Measurements from ENCODE around the gene ST8SIA5.

ST8SIA5 gene

GRCh38 chr18:46705521-46705920, 51.3 kb downstream of the ST8SIA5 start:
- DNase-seq (ENCODE audit: low spot score) = no peak

DNA sequence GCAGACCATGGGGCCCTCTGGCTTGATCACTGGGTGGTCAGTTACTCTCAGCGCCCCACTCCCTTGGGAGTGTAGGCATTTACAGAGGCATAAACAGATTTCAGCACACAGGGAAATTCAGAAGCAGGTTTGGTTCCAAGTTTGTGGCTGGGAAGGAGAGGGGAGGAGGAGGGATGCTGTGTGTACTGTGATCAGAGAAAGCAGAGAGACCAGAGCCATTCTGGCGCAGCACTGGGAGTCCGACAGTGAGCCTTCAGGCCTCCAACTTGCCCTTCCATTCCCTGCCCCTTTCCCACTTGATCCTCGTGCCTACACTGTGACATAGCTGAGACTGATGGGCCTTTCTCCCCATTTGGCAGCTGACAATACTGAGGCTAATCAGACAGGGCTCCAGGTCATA, 52.0 kb downstream of the ST8SIA5 start:
- DNase-seq (ENCODE audit: low spot score) = no peak

GRCh38 chr18:46704189-46704588, 52.7 kb downstream of the ST8SIA5 start:
- no peak for DNase-seq (ENCODE audit: low spot score)

DNA sequence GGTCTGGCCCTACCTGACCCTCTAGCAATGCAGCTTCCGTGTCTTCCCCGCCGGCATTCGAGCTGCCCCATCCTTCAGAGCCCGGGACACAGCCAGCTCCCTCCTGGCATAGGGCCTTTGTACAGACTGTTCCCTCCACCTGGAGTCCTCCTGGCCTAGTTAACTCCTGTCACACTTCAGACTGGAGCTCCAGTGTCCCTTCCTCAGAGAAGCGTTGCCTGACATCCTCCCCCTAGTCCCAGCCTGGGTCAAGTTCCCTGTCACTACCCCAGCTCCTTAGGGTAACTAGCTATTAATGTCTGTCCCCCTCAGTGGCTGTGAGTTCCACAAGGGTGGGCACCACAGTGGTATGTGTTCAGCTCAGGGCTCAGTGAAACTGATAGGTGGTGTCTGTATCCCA, 54.4 kb downstream of the ST8SIA5 start:
- DNase-seq (ENCODE audit: low spot score) = no peak

DNA sequence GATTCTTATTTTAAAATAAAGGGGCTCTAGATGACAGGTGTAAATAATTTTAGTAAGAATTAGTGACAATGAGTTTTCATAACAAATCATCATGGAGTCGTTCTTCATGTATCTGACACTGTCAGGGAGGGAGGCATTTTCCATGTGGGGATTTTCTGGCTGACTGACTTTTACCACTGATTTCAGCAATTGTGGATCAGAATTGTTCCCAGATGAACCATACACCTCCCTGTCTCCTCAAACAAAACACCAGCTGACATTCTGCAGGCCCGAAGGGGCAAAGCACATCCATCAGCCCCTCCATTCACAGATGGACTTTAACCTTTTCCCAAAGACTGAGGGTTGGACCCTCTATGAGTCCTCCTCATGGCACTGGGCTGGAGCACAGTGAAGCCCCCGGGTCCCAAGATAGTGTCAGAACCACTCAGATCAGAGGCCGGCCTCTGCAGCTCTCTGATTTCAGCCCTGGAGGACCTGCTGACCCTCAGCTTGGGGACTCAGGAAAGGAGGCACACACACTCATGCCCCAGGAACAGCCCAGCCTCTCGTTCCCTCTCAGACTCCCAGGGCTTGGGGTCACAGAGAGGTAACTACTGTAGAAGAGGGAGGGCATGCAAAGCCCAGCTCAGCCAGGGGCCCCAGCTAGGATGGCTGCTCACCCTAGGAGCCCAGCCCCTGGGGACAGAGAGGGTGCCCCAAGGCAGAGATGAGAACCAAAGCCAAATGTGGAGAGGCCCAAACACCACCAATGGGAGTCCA, 56.6 kb downstream of the ST8SIA5 start:
- DNase-seq (ENCODE audit: low spot score) = no peak

DNA sequence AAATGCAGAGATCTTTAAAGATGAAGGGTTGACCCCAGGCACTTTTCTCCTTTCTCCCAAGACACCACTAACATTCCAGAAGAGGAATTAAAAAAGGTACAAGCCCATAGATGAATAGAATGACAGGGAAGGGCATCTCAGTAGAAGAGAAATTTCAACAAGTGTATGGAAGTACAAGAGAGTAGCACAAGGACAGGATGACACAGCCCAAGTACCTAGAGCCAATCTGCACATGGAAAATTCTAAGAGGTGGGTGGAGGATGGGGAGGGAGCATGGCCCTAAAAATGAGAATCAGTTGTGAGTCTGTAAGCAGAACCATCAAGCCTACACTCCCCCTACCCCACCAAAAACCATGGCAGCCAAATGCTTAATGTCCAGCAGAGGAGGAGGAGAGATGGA, 60.2 kb downstream of the ST8SIA5 start:
- DNase-seq (ENCODE audit: low spot score) = no peak

GRCh38 chr18:46696268-46696667, 60.6 kb downstream of the ST8SIA5 start:
- no peak for DNase-seq (ENCODE audit: low spot score)

GRCh38 chr18:46693996-46694395, 62.9 kb downstream of the ST8SIA5 start:
- DNase-seq (ENCODE audit: low spot score) = no peak

DNA sequence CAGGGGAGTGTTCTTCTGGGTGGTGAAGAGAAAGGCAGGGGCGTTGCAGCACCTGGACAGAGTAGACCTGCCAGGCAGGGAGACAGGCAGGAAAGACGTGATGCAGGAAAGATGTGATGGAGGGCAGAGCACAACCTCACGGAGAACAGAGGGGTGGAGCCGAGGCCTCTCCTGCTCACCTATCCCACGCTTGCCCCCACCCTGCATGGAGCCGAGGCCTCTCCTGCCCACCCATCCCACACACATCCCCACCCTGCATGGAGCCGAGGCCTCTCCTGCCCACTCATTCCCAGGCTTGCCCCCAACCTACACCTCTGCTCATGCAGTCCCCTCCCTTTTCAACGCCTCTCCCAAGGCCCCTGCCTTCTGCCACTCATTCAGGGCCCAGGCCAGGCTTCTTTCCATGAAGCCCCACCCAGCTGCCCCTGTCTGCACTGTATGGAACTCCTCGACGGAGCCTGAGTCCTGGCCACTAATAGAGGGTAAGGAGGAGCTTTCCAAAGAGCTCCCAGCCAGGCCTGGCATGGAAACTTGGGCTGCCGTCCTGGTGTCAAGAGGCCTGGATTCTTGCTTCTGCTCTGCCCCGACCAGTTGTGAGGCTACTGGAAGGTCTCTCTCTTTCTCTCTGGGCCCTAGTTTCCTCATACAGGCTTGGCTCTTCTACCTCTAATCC, 67.9 kb downstream of the ST8SIA5 start:
- DNase-seq (ENCODE audit: low spot score) = no peak

DNA sequence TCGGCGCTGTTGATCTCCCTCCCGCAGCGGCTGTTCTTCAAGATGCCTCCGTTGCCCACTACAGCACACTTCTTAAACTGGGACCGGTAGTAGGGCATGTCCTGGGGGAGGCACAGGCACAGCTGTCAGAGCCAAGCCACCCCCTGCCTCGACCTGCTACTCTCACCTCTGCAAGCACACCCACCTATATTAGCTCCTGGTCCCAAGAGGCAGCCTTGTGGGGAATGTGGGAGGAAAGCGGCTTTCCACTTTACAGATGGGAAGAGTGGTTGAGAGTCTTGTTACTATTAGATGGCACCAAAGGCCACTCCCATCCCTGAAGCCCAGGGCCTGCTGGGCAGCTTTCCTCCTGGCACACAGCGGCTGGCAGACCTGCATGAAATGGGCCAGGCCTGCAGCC, 70.7 kb downstream of the ST8SIA5 start:
- DNase-seq (ENCODE audit: low spot score) = no peak

- no peak for DNase-seq (ENCODE audit: low spot score)
Measured at GRCh38 chr18:46683252-46683651, 73.6 kb downstream of the ST8SIA5 start.

GRCh38 chr18:46680784-46681695, 75.8 kb downstream of the ST8SIA5 start:
- DNase-seq (ENCODE audit: low spot score) = no peak

DNA sequence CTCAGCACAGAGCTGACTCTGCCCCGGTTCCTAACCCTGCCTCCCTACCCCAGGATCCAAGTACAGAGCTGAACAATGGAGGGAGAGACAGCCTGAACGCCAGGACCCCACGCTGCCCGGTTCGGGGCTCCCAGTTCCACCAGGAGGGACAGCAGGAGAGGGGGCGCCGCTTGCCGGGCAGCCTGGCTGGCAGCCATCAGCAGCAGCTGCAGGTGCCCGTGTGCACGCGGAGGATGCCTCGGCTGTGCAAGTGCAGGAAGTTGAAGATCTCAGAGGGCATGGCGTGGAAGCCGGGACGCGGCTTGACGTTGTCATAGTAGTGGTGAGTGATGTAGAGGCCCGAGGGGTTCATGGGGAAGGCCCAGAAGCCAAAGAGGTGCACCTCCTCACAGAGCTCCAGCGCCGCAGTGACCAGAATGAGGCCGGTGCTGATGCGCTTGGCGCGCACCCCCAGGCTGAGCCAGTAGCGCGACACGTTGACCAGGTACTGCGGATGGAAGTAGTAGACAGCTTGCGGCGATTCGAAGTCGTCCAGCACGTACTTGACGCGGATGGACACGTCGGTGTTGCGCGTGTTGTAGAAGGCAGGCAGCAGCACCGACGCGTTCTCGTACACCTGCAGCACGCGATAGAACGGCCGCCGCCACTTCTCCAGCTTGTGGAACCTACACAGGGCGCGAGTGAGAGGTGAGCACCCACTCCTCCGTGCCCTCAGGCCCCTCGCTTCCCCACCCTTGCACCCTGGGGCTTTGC, 76.8 kb downstream of the ST8SIA5 start:
- DNase-seq (ENCODE audit: low spot score) = no peak

- no peak for DNase-seq (ENCODE audit: low spot score)
Measured at GRCh38 chr18:46678785-46679399, 78.0 kb downstream of the ST8SIA5 start.

- DNase-seq (ENCODE audit: low spot score) = no peak
Measured at GRCh38 chr18:46678041-46678440, 78.8 kb downstream of the ST8SIA5 start.

DNA sequence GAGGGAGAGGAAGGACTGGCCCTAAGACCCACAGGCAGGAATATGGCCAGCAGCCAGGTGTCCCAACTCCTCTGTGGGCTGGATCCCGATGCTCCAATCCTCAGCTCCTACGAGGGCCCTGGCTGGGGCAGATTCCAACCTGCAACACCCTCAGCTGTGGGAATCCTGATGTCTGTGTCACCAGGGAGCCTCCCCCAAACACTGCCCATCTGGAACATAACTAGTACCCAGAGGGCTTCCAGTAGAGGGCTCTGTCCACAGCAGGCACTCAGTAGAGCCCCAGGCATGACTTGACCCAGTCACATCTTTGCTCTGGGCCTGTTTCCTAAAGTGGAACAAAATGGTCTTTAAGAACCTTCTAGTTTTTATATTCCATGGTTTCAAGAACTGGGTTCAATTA, 79.2 kb downstream of the ST8SIA5 start:
- no peak for DNase-seq (ENCODE audit: low spot score)

DNA sequence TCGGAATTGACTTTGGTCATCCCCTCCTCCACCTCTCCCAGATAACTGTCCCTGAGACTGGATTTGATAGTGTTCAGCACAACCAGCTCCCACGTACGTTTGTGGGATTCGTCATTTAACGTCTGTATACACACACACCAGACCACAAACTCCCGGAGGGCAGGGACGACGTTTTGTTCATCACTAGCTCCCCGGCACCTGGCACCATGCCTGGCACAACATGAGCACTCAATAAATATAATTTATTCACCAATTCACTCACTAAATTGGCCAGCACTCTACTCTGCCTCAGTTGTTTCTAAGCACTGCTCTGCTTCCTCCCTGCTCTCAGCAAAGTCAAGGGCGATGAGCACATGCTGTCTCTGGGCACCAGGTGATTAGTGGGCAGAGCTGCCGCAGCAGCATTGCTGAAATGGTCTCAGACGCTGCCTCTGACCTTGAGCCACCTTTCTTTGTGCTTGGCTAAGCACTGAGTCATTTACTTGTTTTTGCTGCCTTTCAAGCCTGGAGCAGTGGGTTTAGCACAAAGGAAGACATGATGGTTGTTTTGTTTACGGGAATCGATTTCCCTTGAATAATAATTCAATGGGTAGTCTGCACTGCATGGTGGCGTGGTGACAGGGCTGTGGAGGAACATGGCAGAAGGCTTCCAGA, 80.5 kb downstream of the ST8SIA5 start:
- DNase-seq (ENCODE audit: low spot score) = no peak

DNA sequence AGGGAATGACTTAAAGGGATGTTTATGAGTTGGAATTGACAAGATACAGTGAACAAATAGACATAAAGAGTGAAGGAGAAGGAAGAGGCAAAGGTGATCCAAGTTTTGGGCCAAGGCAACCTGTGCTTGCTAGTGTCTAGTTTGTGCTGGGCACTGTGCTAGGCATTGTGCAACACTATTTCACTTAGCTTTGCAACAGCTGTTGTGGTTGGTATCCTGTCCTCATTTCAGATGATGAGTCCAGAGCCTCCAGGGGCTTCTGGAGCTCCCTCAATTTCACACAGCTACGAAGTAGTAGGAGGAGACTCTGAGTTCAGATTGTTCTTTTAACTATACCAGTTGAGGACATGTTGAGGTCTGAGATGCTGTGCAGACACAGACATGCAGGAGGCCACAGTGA, 81.7 kb downstream of the ST8SIA5 start:
- DNase-seq (ENCODE audit: low spot score) = no peak

GRCh38 chr18:46672062-46672970, 84.5 kb downstream of the ST8SIA5 start:
- DNase-seq (ENCODE audit: low spot score) = peak; percentile 38

GRCh38 chr18:46668694-46669093, 88.2 kb downstream of the ST8SIA5 start:
- no peak for DNase-seq (ENCODE audit: low spot score)

Data from CD4-positive, alpha-beta T cell treated with Interleukin-2 at 100 ng/mL for 4 hours (primary cell).